K562 (cell line): ENCODE results near the gene GRIK2. TPM values are rescaled to one million over a fixed set of nuclear protein-coding genes. Genes with fewer than 3 reads are reported as not detected.

Source experiments
- ATAC-seq: fragments of 200-7000 bp; cut with Tn5 transposase; 3 replicates; pipeline ENCODE4 v1.9.1; 2020; ENCODE audit warnings: moderate library complexity
- BruUV-seq: library from RNA; stranded (reverse); fragments of 400-500 nt; replicated peaks from 2 replicates; lab custom pipeline; 2021; lab: Mats Ljungman, UMichigan
- CTCF ChIA-PET: fragments of 300-600 bp; formaldehyde crosslinking; extraction: SDS; loops from one replicate; lab custom pipeline; 2021; ENCODE audit warnings: low intra/inter-chr PET ratio; lab: Yijun Ruan, JAX
- POLR2A ChIA-PET: fragments of 300-600, 350-650 bp; sonication (Branson Sonifier 250); formaldehyde crosslinking; extraction: SDS; loops from one replicate; lab custom pipeline; 2021; ENCODE audit warnings: antibody characterized with exemption, inconsistent platforms; lab: Yijun Ruan, JAX
- DNase-seq, 4 experiments: peaks; one replicate each; pipeline versions ENCODE4 v3.0.0 to v3.0.0-alpha.2; 2011 to 2018; ENCODE audit warnings: low spot score in 3 of 4, mixed read lengths in 3 of 4; ENCODE audit errors: extremely low read depth in 1 of 4
- FAIRE-seq: peaks from 2 replicates; lab custom pipeline; 2011; peaks lifted over from hg19 to GRCh38; lab: Jason Lieb, UNC
- H2AFZ ChIP-seq: 2 replicates; pipeline ENCODE4 v1.6.0; 2011; ENCODE audit warnings: low read depth, low read length, control low read depth, inconsistent platforms
- H3K27ac ChIP-seq: fragments of 200-600 bp; 3 replicates; pipeline ENCODE4 v1.8.0; 2011; ENCODE audit warnings: low read depth, mild to moderate bottlenecking, control low read depth, inconsistent platforms, low read length, moderate library complexity, mixed read lengths; ENCODE audit errors: extremely low read depth
- H3K27me3 ChIP-seq, 2 experiments: fragments of 300-600 bp in 1 of 2; 2 replicates in 1 of 2; 3 replicates in 1 of 2; pipeline versions ENCODE4 v1.6.0 to v1.8.0; 2011; ENCODE audit warnings: inconsistent platforms in 2 of 2, low read length in 2 of 2, mild to moderate bottlenecking in 1 of 2, mixed read lengths in 1 of 2, moderate library complexity in 1 of 2; ENCODE audit not compliant: control insufficient read depth in 2 of 2, insufficient read depth in 2 of 2
- H3K36me3 ChIP-seq: fragments of 300-600 bp; 3 replicates; pipeline ENCODE4 v1.8.0; 2011; ENCODE audit warnings: mild to moderate bottlenecking, low read length, inconsistent platforms; ENCODE audit not compliant: control insufficient read depth, insufficient read depth
- H3K4me1 ChIP-seq, 2 experiments: fragments of 200-600 bp in 1 of 2; replicated peaks in 1 of 2; 2 replicates in 1 of 2; 3 replicates in 1 of 2; pipeline versions ENCODE4 v1.5.1 to v1.8.0; 2011; ENCODE audit warnings: inconsistent platforms in 2 of 2, low read length in 2 of 2, mild to moderate bottlenecking in 1 of 2, mixed read lengths in 1 of 2, moderate library complexity in 1 of 2; ENCODE audit not compliant: control insufficient read depth in 2 of 2, insufficient read depth in 2 of 2
- H3K4me2 ChIP-seq: 2 replicates; pipeline ENCODE4 v1.6.1; 2011; ENCODE audit warnings: low read length, control low read depth, inconsistent platforms, mixed read lengths; ENCODE audit not compliant: insufficient read depth
- H3K4me3 ChIP-seq: fragments of 200-600 bp; sonication (generic), shearing (Covaris generic); 2 replicates; pipeline ENCODE4 v1.5.1; 2016; ENCODE audit warnings: control low read depth, inconsistent platforms
- H3K79me2 ChIP-seq: fragments of 200-600 bp; 3 replicates; pipeline ENCODE4 v1.8.0; 2011; ENCODE audit warnings: low read length, inconsistent platforms; ENCODE audit not compliant: control insufficient read depth, insufficient read depth
- H3K9ac ChIP-seq, 2 experiments: 2 replicates each; pipeline versions ENCODE4 v1.6.0 to v1.6.1; 2011; ENCODE audit warnings: low read depth in 2 of 2, low read length in 2 of 2, control low read depth in 1 of 2, inconsistent platforms in 1 of 2, mild to moderate bottlenecking in 1 of 2, mixed read lengths in 1 of 2; ENCODE audit not compliant: insufficient read depth in 1 of 2
- H3K9me1 ChIP-seq: one replicate; pipeline ENCODE4 v1.6.0; 2011; ENCODE audit warnings: inconsistent platforms, mild to moderate bottlenecking, low read length, moderate library complexity; ENCODE audit not compliant: control insufficient read depth, insufficient read depth
- H3K9me3 ChIP-seq: replicated peaks from 2 replicates; pipeline ENCODE4 v1.5.1; 2011; ENCODE audit warnings: low read depth, low read length, inconsistent platforms; ENCODE audit not compliant: control insufficient read depth, insufficient read depth
- H4K20me1 ChIP-seq: replicated peaks from 2 replicates; pipeline ENCODE4 v1.6.1; 2011; ENCODE audit warnings: low read length, inconsistent platforms, mixed read lengths; ENCODE audit not compliant: control insufficient read depth, insufficient read depth
- CBX3 ChIP-seq, 2 experiments: IDR thresholded peaks; 1 replicate in 1 of 2; 2 replicates in 1 of 2; pipeline ENCODE4 v1.6.1; 2012; ENCODE audit warnings: inconsistent platforms in 2 of 2, low read length in 2 of 2, borderline replicate concordance in 1 of 2, control low read depth in 1 of 2
- CC2D1A ChIP-seq: fragments of 450-650 bp; IDR thresholded peaks from 2 replicates; pipeline ENCODE4 v1.6.1; 2017; ENCODE audit warnings: mild to moderate bottlenecking
- CHCHD3 ChIP-seq: fragments of 250-450 bp; sonication (Bioruptor Pico); IDR thresholded peaks from 2 replicates; pipeline ENCODE4 v2.1.2; 2022; ENCODE audit warnings: mild to moderate bottlenecking
- CTBP1 ChIP-seq: fragments of 450-650 bp; IDR thresholded peaks from 2 replicates; pipeline ENCODE4 v1.6.1; 2016; ENCODE audit warnings: borderline replicate concordance
- FOXA1 ChIP-seq: fragments of 450-650 bp; IDR thresholded peaks from 2 replicates; pipeline ENCODE4 v1.6.1; 2016; ENCODE audit warnings: mild to moderate bottlenecking, borderline replicate concordance
- HDGF ChIP-seq: fragments of 450-650 bp; IDR thresholded peaks from 2 replicates; pipeline ENCODE4 v1.6.1; 2016
- JUN ChIP-seq, 2 experiments: sonication (generic) in 1 of 2; formaldehyde crosslinking in 1 of 2; IDR thresholded peaks; 2 replicates each; pipeline versions ENCODE4 v1.6.1 to v1.8.0; 2012 to 2022; ENCODE audit warnings: borderline replicate concordance in 2 of 2, mild to moderate bottlenecking in 2 of 2, improper control_type of control experiment in 1 of 2, low read depth in 1 of 2, low read length in 1 of 2, missing genetic modification reagents in 1 of 2
- MTA1 ChIP-seq: fragments of 450-650 bp; IDR thresholded peaks from 2 replicates; pipeline ENCODE4 v1.6.1; 2017; ENCODE audit warnings: borderline replicate concordance
- PHF21A ChIP-seq: fragments of 450-650 bp; IDR thresholded peaks from 2 replicates; pipeline ENCODE4 v1.6.1; 2017; ENCODE audit warnings: low read depth, borderline replicate concordance
- WHSC1 ChIP-seq: IDR thresholded peaks from one replicate; pipeline ENCODE4 v1.6.1; 2012; ENCODE audit warnings: low read length, control low read depth, inconsistent platforms
- ZNF143 ChIP-seq: sonication (generic); formaldehyde crosslinking; IDR thresholded peaks from 2 replicates; pipeline ENCODE4 v1.9.0; 2022; ENCODE audit warnings: mild to moderate bottlenecking, missing genetic modification reagents
- ZNF232 ChIP-seq: sonication (generic); formaldehyde crosslinking; IDR thresholded peaks from 2 replicates; pipeline ENCODE4 v1.8.0; 2022; ENCODE audit warnings: mild to moderate bottlenecking, missing genetic modification reagents
- ZNF507 ChIP-seq: conservative IDR thresholded peaks from 2 replicates; pipeline ENCODE4 v1.6.1; 2017; ENCODE audit warnings: missing genetic modification characterization, missing compliant biosample characterization
- WGBS: fragments of 100-300 bp; shearing (Covaris generic); methylation state at CpG from one replicate; pipeline ENCODE4 v1.1.6; 2016; ENCODE audit warnings: low coverage, mixed read lengths; ENCODE audit not compliant: insufficient coverage; ENCODE audit errors: missing lambda C conversion rate; 5-methylcytosine and 5-hydroxymethylcytosine counted together
- in situ Hi-C: fragments of 300-500 bp; cut with MboI; formaldehyde crosslinking; loops from 4 replicates; pipeline ENCODE4 v1.15.0; 2018; ENCODE audit warnings: inconsistent platforms, mixed read lengths
- intact Hi-C: fragments of 100-400 bp; cut with micrococcal nuclease; formaldehyde crosslinking; loops from 2 replicates; pipeline ENCODE4 v1.14.2; 2022
- polyA plus RNA-seq, 8 experiments: library from polyadenylated mRNA; depleted of rRNA in 4 of 8; stranded (reverse) in 5 of 8; unstranded in 3 of 8; fragments of >200 nt; fragmentation: Nextera tagmentation in 2 of 8; fragmentation: Illumina TruSeq in 1 of 8; extraction: Ambion mirVana in 2 of 8; extraction: Trizol in 1 of 8; gene quantifications; 2 replicates each; pipeline versions ENCODE4 v1.2.1 to v1.2.3, GENCODE V29; 2011 to 2014; ENCODE audit warnings: inconsistent platforms in 1 of 8, missing spikeins in 1 of 8
- total RNA-seq, 7 experiments: library from RNA; depleted of rRNA in 6 of 7; stranded (reverse); fragments of >200 nt in 6 of 7; fragmentation: Illumina TruSeq in 2 of 7; extraction: Trizol in 2 of 7; gene quantifications; 2 replicates each; pipeline versions ENCODE4 v1.2.1 to v1.2.3, GENCODE V29; 2011 to 2021; ENCODE audit warnings: low replicate concordance in 1 of 7
- TF ChIP-seq, protein P1 (sequence below): sonication (generic); formaldehyde crosslinking; IDR thresholded peaks from 2 replicates; pipeline ENCODE4 v1.8.0; 2023; ENCODE audit warnings: mild to moderate bottlenecking, missing genetic modification reagents

The GRIK2 gene
- total and polyA plus RNA-seq, 9 of the 15 experiments (the other 6 are each of a cell fraction or from before 2014, with no cell fraction given), result not detected

DNA sequence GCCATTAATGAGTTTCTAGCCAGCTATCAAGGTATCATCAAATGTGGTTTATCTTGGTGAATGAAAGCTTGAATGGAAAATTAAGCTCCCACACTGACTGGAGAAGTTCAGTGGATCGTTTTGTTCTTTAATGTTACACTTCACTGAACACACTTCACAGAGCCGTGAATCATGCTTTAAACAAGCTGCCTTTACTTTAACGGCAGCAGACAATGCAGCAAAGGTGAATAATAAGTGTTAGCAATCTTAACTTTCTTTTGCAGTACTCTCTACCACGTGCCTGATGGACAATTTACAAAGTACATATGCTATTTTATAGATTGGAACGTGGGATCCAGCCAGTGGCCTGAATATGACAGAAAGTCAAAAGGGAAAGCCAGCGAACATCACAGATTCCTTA lies 424.5 kb downstream of the GRIK2 start:
- Histone ChIP-seq H3K79me2 (no peaks in the 10 kb centered on the region), H3K27me3 (no peaks in the 10 kb centered on the region), H3K27ac (no peak overlapping the region), H3K4me1 (no peaks in the 10 kb centered on the region), H3K9ac (no peak overlapping the region), H4K20me1 (no peaks in the 10 kb centered on the region), H3K36me3 (no peaks in the 10 kb centered on the region), H3K4me2 (no peak overlapping the region), H3K9me3 (0 out of 2 replicates have a peak, but pooled peaks cover 1% of the 10 kb centered on the region), H3K9me1 (no peaks in the 10 kb centered on the region), H2AFZ (no peak overlapping the region), H3K4me3 (no peak overlapping the region)
- in situ Hi-C loops, result no loop called here
- 0% methylated on average over 6 of the region's 6 CpGs for WGBS
- FAIRE-seq, result no peak
- CTCF ChIA-PET, result no interaction called here
- no peak for ATAC-seq
- no TSS peak for BruUV-seq
- TF ChIP-seq ZNF232 (no peak), MTA1 (no peak), PHF21A (no peak), WHSC1 (no peak), CTBP1 (no peak), FOXA1 (no peak), CHCHD3 (CRISPR knock-in tag) (no peak), CC2D1A (no peak), ZNF507 (tag) (no peak), HDGF (no peak), ZNF143 (no peak), CBX3 (IDR thresholded peaks at IDR 0.05; ENCODE audit: borderline replicate concordance in 1 of 2, low read length in 2 of 2) (no peak), JUN (IDR thresholded peaks at IDR 0.05; ENCODE audit: borderline replicate concordance, low read depth, low read length) (no peak), JUN (CRISPR knock-in tag; IDR thresholded peaks at IDR 0.05; ENCODE audit: borderline replicate concordance) (no peak)
- TF ChIP-seq, protein P1, sequence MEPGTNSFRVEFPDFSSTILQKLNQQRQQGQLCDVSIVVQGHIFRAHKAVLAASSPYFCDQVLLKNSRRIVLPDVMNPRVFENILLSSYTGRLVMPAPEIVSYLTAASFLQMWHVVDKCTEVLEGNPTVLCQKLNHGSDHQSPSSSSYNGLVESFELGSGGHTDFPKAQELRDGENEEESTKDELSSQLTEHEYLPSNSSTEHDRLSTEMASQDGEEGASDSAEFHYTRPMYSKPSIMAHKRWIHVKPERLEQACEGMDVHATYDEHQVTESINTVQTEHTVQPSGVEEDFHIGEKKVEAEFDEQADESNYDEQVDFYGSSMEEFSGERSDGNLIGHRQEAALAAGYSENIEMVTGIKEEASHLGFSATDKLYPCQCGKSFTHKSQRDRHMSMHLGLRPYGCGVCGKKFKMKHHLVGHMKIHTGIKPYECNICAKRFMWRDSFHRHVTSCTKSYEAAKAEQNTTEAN (CRISPR knock-in tag), result no peak
- POLR2A ChIA-PET, result no interaction called here
- no peak for DNase-seq
- intact Hi-C loops, result no loop called here
